Neural cell (in vitro differentiated cells): ENCODE data around the gene RFC3.

ENCODE experiments used
- CTCF ChIP-seq: fragments of 450-650 bp; IDR thresholded peaks from 2 replicates; pipeline ENCODE4 v1.5.1; 2014; ENCODE audit warnings: antibody characterized with exemption, mild to moderate bottlenecking, moderate library complexity; ENCODE audit not compliant: poor library complexity, severe bottlenecking
- EP300 ChIP-seq: fragments of 450-650 bp; conservative IDR thresholded peaks from 2 replicates; pipeline ENCODE4 v1.6.1; 2014; ENCODE audit warnings: antibody characterized with exemption, mild to moderate bottlenecking, moderate library complexity; ENCODE audit not compliant: poor library complexity, severe bottlenecking
- EZH2 ChIP-seq: fragments of 200-600, 300-800 bp; shearing (Covaris generic), sonication (generic); IDR thresholded peaks from 2 replicates; pipeline ENCODE4 v1.6.1; 2014; ENCODE audit warnings: antibody characterized with exemption, low read length, borderline replicate concordance, mild to moderate bottlenecking; ENCODE audit not compliant: insufficient read depth, poor library complexity, severe bottlenecking
- MXI1 ChIP-seq: fragments of 450-650 bp; conservative IDR thresholded peaks from 2 replicates; pipeline ENCODE4 v1.6.1; 2014; ENCODE audit warnings: antibody characterized with exemption, mild to moderate bottlenecking; ENCODE audit not compliant: poor library complexity, severe bottlenecking
- POLR2AphosphoS5 ChIP-seq: IDR thresholded peaks from 2 replicates; pipeline ENCODE4 v1.6.1; 2012
- RAD21 ChIP-seq: fragments of 450-650 bp; conservative IDR thresholded peaks from 2 replicates; pipeline ENCODE4 v1.6.1; 2014; ENCODE audit warnings: antibody characterized with exemption, mild to moderate bottlenecking, moderate library complexity
- TF ChIP-seq, protein P1 (sequence below): IDR thresholded peaks from 2 replicates; pipeline ENCODE4 v1.6.1; 2012; ENCODE audit warnings: borderline replicate concordance

DNA sequence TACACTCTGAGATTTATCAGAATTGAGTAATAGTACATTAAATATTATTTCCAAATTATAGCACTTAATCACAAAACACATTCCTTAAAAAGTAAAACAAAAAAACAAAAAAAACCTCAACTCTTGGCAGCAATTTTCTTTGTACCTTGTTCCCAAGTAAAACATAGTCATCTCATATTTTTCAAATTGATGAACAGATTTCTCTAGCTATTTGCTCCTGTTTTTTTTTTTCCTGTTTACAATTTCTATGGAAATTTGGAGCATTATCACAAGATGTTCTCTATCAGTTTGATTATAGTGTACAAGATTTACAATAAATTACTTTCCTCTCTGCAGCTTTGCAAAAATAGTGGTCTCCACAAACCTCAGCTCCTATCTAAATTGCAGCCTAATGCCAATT, 25.0 kb downstream of the RFC3 start:
- no peak for TF ChIP-seq CTCF
- no peak for TF ChIP-seq EZH2
- no peak for TF ChIP-seq RAD21
- no peak for TF ChIP-seq POLR2AphosphoS5
- TF ChIP-seq EP300 = no peak
- TF ChIP-seq, protein P1, sequence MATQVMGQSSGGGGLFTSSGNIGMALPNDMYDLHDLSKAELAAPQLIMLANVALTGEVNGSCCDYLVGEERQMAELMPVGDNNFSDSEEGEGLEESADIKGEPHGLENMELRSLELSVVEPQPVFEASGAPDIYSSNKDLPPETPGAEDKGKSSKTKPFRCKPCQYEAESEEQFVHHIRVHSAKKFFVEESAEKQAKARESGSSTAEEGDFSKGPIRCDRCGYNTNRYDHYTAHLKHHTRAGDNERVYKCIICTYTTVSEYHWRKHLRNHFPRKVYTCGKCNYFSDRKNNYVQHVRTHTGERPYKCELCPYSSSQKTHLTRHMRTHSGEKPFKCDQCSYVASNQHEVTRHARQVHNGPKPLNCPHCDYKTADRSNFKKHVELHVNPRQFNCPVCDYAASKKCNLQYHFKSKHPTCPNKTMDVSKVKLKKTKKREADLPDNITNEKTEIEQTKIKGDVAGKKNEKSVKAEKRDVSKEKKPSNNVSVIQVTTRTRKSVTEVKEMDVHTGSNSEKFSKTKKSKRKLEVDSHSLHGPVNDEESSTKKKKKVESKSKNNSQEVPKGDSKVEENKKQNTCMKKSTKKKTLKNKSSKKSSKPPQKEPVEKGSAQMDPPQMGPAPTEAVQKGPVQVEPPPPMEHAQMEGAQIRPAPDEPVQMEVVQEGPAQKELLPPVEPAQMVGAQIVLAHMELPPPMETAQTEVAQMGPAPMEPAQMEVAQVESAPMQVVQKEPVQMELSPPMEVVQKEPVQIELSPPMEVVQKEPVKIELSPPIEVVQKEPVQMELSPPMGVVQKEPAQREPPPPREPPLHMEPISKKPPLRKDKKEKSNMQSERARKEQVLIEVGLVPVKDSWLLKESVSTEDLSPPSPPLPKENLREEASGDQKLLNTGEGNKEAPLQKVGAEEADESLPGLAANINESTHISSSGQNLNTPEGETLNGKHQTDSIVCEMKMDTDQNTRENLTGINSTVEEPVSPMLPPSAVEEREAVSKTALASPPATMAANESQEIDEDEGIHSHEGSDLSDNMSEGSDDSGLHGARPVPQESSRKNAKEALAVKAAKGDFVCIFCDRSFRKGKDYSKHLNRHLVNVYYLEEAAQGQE = no peak
- no peak for TF ChIP-seq MXI1
